Measurements from ENCODE around the gene EIF4A2.

The EIF4A2 gene

GRCh38 chr3:186783058-186783730 is at the start of gene EIF4A2:
TSS of gene EIF4A2 (plus strand) at chr3:186783577. CDS start at chr3:186783611, 34 bp downstream.
- TF ChIP-seq REST (IDR thresholded peaks at IDR 0.05; ENCODE audit: low read depth) (no peak), YY1 (IDR thresholded peaks at IDR 0.05; ENCODE audit: low read depth) (peak; percentile 60; the same call in 1 of the 2 replicates), TAF1 (IDR thresholded peaks at IDR 0.05; ENCODE audit: low read depth) (peak; percentile 100), TCF12 (IDR thresholded peaks at IDR 0.05; ENCODE audit: low read depth) (peak; percentile 74), NFIC (IDR thresholded peaks at IDR 0.05) (peak; percentile 43; the same call in 1 of the 2 replicates), TEAD4 (IDR thresholded peaks at IDR 0.05) (peak; percentile 84), FOXM1 (IDR thresholded peaks at IDR 0.05; ENCODE audit: borderline replicate concordance, low read depth) (peak; percentile 67; the same call in 1 of the 2 replicates), MAX (IDR thresholded peaks at IDR 0.05) (peak; percentile 86), CREB1 (IDR thresholded peaks at IDR 0.05; ENCODE audit: low read depth) (peak; percentile 46; the same call in 1 of the 2 replicates), USF1 (IDR thresholded peaks at IDR 0.05) (no peak; the same call in 1 of the 2 replicates), EP300 (IDR thresholded peaks at IDR 0.05; ENCODE audit: borderline replicate concordance) (peak; percentile 59; the same call in 1 of the 2 replicates), RAD21 (IDR thresholded peaks at IDR 0.05; ENCODE audit: low read depth) (no peak), EGR1 (IDR thresholded peaks at IDR 0.05) (peak; percentile 54; the same call in 1 of the 2 replicates), CEBPB (IDR thresholded peaks at IDR 0.05) (peak; percentile 13; the same call in 1 of the 2 replicates), ZBTB7A (IDR thresholded peaks at IDR 0.05; ENCODE audit: low read depth) (peak; percentile 49)

GRCh38 chr3:186742618-186743380 is 40.6 kb upstream of the EIF4A2 start:
- TF ChIP-seq TEAD4 (IDR thresholded peaks at IDR 0.05), result no peak
- TF ChIP-seq ZBTB7A (IDR thresholded peaks at IDR 0.05; ENCODE audit: low read depth), result no peak
- TF ChIP-seq RAD21 (IDR thresholded peaks at IDR 0.05; ENCODE audit: low read depth), result no peak
- no peak for TF ChIP-seq CEBPB (IDR thresholded peaks at IDR 0.05)
- TF ChIP-seq TAF1 (IDR thresholded peaks at IDR 0.05; ENCODE audit: low read depth), result no peak
- TF ChIP-seq EGR1 (IDR thresholded peaks at IDR 0.05), result no peak
- no peak for TF ChIP-seq MAX (IDR thresholded peaks at IDR 0.05)
- TF ChIP-seq NFIC (IDR thresholded peaks at IDR 0.05), result no peak
- no peak for TF ChIP-seq FOXM1 (IDR thresholded peaks at IDR 0.05; ENCODE audit: borderline replicate concordance, low read depth)

GRCh38 chr3:186743666-186744065 is 39.7 kb upstream of the EIF4A2 start:
- TF ChIP-seq EP300 (IDR thresholded peaks at IDR 0.05; ENCODE audit: borderline replicate concordance) (no peak), USF1 (IDR thresholded peaks at IDR 0.05) (no peak), CREB1 (IDR thresholded peaks at IDR 0.05; ENCODE audit: low read depth) (no peak), YY1 (IDR thresholded peaks at IDR 0.05; ENCODE audit: low read depth) (no peak), CEBPB (IDR thresholded peaks at IDR 0.05) (no peak), REST (IDR thresholded peaks at IDR 0.05; ENCODE audit: low read depth) (no peak), EGR1 (IDR thresholded peaks at IDR 0.05) (no peak)

GRCh38 chr3:186746008-186746407 is 37.4 kb upstream of the EIF4A2 start:
- TF ChIP-seq TEAD4 (IDR thresholded peaks at IDR 0.05), result peak; percentile 70
- TF ChIP-seq CEBPB (IDR thresholded peaks at IDR 0.05), result no peak
- TF ChIP-seq FOXM1 (IDR thresholded peaks at IDR 0.05; ENCODE audit: borderline replicate concordance, low read depth), result no peak
- peak; percentile 76 for TF ChIP-seq MAX (IDR thresholded peaks at IDR 0.05)
- no peak for TF ChIP-seq REST (IDR thresholded peaks at IDR 0.05; ENCODE audit: low read depth)
- TF ChIP-seq TAF1 (IDR thresholded peaks at IDR 0.05; ENCODE audit: low read depth), result no peak
- TF ChIP-seq EGR1 (IDR thresholded peaks at IDR 0.05), result no peak
- TF ChIP-seq YY1 (IDR thresholded peaks at IDR 0.05; ENCODE audit: low read depth), result no peak

All from Ishikawa (cell line).